ENCODE measurements around the gene SPNS2.

Gene SPNS2

GRCh38 chr17:4480929-4481898 lies 17.5 kb upstream of the SPNS2 start:
- peak in 2 of 5 experiments; percentile 27 to 84 for DNase-seq

GRCh38 chr17:4482338-4483011 lies 16.2 kb upstream of the SPNS2 start:
- no peak for DNase-seq

GRCh38 chr17:4483012-4483840 lies 15.5 kb upstream of the SPNS2 start:
- DNase-seq: no peak

DNA sequence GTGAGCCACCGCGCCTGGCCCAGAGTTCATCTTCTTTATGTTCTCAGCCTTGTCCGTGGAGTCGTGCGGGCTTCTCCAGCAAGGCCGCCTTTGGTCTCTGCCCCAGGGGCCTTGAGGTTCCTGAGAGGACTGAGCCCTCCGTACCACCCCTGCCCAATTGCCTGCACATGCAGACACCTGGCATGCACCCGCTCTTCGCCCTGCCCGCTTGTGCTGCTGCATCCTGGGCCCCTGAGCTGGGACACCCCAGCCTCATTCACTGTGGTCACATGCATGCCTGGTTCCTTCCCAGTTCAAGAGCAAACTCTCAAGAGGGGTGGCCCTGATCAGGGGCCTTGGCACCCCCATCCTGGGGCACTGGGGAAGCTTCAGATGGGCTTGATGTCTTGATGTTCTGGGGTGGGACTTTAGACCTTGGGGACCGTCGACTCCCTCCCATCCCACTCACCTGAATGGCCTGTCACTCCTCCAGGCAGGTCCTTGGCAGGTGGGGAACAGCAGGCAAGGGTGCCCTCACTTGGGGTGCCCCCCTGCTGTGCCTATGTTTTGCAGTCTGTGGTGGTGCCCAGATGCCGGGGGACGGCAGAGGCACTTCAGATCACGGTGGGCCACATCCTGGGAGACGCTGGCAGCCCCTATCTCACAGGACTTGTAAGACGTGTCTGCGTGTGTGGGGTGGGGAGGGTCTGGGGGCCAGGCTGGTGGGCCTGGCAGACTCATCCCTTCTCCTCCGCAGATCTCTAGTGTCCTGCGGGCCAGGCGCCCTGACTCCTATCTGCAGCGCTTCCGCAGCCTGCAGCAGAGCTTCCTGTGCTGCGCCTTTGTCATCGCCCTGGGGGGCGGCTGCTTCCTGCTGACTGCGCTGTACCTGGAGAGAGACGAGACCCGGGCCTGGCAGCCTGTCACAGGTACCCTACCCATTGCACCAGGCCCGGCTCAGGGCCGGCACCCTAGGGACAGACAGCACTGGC lies 12.7 kb upstream of the SPNS2 start:
- DNase-seq: peak in 4 of 5 experiments; percentile 25 to 84 (median 34)

DNA sequence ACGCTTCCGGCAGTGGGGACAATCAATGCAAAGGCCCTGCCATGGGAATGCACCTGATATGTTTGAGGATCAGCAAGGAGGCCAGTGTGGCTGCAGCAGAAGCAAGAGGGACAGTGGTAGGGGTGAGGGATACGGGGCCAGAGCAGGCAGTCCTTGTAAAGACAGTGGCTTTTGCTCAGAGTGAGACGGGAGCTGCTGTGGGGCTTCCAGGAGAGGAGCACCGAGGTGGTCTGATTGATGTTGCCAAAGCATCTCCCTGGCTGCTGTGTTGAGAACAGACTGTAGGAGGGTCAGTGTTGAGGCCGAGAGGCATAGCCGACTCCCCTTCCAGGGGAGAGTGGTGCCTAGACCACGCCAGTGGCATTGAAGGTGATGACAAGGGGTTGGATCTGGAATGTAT lies 11.4 kb upstream of the SPNS2 start:
- DNase-seq: no peak

DNA sequence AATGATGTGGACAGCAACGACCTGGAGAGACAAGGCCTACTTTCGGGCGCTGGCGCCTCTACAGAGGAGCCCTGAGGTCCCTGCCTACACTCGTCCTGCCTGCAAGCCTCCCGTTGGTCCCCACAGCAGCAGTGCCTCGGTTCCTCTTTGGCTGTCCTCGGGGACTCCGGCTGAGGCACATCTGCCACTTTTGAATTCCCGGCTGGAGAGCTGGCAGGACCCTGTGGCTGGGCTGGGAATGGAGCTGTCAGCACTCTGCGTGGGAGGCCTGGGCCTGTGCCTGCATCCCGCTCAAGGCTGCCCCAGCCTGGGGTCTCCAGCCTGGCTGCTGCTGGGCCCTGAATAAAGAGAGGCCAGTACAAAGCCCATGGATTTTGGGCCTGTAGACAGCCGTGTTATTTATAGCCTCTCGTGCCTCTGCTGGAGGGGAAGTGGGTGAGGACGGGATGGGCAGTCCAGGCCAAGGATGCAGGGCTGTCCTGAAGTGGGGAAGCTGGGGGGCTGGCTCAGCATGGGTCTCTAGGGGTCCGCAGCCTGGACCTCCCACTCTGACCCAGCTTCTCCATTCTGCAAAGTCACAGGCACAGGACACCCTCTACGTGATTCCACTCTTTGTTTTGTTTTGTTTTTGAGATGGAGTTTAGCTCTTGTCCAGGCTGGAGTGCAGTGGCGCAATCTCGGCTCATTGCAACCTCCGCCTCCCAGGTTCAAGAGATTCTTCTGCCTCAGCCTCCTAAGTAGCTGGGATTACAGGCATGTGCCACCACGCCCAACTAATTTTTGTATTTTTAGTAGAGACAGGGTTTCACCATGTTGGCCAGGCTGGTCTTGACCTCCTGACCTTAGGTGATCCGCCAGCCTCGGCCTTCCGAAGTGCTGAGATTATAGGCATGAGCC lies 10.6 kb upstream of the SPNS2 start:
- DNase-seq: no peak

- DNase-seq: no peak
Observed at GRCh38 chr17:4488989-4489595, 9.6 kb upstream of the SPNS2 start.

- DNase-seq: no peak
Observed at GRCh38 chr17:4490109-4490591, 8.5 kb upstream of the SPNS2 start.

DNA sequence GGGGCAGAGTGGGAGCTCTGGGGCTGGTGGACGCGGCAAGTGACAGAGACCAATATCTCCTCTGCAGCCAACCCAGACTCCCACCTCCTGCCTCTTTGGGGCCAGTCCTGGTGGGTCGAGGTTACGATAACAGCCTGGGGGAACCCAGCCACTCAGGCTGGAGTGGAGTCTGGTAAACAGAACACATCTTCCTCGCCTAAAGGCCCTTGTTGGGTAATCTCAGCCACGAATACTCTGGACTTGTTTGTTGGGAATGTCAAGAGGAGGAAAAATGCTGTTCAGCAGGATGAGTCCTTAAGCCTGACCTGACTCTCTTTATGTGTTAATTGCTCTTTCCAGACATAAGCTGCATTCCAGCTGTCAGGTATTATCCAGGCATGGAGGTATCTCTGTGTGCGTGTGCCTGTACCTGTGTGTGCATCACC lies 8.0 kb upstream of the SPNS2 start:
- no peak for DNase-seq

- DNase-seq: peak in 1 of 5 experiments; percentile 29
Observed at GRCh38 chr17:4492721-4493561, 5.7 kb upstream of the SPNS2 start.

DNA sequence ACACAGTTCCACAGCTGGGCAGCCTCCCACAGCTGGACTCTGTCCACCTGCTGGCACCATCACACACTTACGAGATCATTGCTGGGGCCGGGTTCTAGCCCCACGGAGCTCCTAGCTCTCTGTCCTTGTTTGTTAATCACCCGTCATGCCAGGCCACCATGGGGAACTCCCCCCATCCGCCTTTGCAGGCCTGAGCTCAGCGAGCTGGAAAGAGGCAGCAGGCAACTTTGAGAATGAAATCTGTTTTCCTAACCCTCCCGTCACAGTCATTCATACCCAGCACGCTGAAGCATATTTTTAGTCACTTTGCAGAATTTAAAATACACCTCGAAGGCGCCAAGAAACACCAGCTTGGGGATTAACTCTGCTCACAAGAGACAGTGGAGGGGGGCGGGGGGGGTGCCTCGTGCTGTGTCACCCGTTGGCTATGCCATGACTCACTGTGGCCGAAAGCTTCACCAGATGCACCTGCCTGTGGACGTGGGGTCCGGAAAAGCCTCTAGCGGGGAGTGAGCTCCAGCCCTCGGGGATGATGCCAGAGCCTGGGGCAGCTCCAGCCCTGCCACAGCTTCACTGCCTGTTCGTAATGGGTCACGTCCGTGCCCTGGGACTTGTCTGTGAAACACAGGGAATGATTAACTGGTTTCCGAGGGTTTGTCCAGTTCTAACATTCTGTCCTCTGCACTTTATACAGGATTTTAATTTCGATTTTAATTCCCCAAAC lies 1.4 kb upstream of the SPNS2 start:
- DNase-seq: no peak

GRCh38 chr17:4499431-4500190 lies 930 bp downstream of the SPNS2 start:
- peak in 3 of 5 experiments; percentile 15 to 51 (median 15) for DNase-seq

DNA sequence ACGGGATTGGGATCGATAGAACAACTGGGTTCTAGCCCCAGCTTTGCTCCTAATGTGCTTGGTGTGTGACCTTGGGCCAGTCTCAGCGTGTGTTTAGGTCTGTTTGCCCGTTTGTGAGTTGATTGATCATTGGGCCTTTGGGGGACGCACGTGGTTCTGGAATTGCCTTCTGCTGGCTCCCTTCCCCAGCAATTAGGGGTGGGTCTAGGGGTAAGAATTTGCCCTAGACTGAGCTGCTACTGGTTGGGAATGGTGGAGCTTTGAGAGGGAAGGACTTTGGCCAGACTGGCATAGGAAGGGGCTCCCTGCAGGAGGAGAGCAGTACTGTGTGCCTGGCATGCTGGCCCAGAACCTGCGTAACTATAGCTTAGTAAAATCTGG lies 1.5 kb downstream of the SPNS2 start:
- no peak for DNase-seq

DNA sequence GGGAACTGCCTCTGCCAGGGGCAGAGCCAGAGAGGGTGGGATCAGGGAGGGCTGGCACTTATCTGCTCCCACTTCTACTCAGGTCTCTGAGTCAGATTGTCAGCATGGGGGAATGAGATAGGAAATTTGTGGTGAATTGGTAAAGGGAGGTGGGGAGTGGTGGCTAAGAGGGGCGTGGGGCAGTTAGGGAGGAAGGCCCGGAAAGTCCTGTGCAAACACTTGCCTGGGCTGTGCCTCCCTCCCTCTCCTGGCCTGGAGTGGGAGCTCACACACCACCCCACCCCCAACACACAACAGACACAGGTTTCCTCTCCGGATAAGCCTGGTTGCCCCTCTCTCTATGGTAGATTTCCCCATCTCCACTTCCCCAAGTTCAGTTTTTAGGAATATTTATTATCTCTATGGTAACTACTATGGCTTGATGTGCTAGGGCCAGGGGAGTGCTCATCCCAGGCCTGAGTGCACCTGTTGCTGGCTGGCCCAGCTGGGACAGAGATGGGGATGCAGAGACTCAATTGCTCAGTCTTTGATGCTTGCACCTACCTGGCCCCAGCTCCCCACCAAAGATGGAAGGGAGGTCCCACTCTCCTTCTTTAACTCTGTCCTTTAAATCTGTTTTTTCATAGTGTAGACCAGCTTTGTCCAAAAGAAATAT lies 2.7 kb downstream of the SPNS2 start:
- DNase-seq: no peak

- DNase-seq: no peak
Observed at GRCh38 chr17:4502466-4503154, 3.9 kb downstream of the SPNS2 start.

GRCh38 chr17:4503283-4504025 lies 4.8 kb downstream of the SPNS2 start:
- DNase-seq: no peak

Measured in T-helper 2 cell (primary cell).